OCI-LY7 (cell line): Measurements from ENCODE around the gene TGFBR2. TPM values are rescaled to one million over a fixed set of nuclear protein-coding genes. Genes with fewer than 3 reads are reported as not detected.

Experiments used
- BruUV-seq: library from RNA; stranded (reverse); fragments of 400-500 nt; replicated peaks from 2 replicates; lab custom pipeline; 2021; lab: Mats Ljungman, UMichigan
- CTCF ChIA-PET: fragments of 300-600 bp; sonication (Branson Sonifier 250); formaldehyde crosslinking; loops from one replicate; lab custom pipeline; 2022; ENCODE audit warnings: antibody characterized with exemption; ENCODE audit not compliant: unreplicated experiment; lab: Charles Lee
- POLR2A ChIA-PET: fragments of 300-600 bp; sonication (Branson Sonifier 250); formaldehyde crosslinking; loops from one replicate; lab custom pipeline; 2022; ENCODE audit warnings: antibody characterized with exemption; lab: Charles Lee
- DNase-seq: peaks from one replicate; pipeline ENCODE4 v3.0.0-alpha.2; 2015; ENCODE audit warnings: low spot score
- H2AFZ ChIP-seq: fragments of 200-600 bp; sonication (generic), shearing (Covaris generic); 2 replicates; pipeline ENCODE4 v1.6.1; 2014; ENCODE audit warnings: mild to moderate bottlenecking, antibody characterized with exemption, low read length, moderate library complexity
- H3K27ac ChIP-seq: fragments of 200-600 bp; sonication (generic); 2 replicates; pipeline ENCODE4 v1.5.1; 2014; ENCODE audit warnings: mixed run types, low read depth, mild to moderate bottlenecking, moderate library complexity, low read length, inconsistent platforms; ENCODE audit not compliant: poor library complexity, severe bottlenecking
- H3K36me3 ChIP-seq: fragments of 200-600 bp; sonication (generic); 2 replicates; pipeline ENCODE4 v1.6.1; 2014; ENCODE audit warnings: mild to moderate bottlenecking, antibody characterized with exemption, low read length, moderate library complexity, mixed read lengths; ENCODE audit not compliant: insufficient read depth
- H3K4me1 ChIP-seq: fragments of 200-600 bp; sonication (generic); 2 replicates; pipeline ENCODE4 v1.5.1; 2014; ENCODE audit warnings: mild to moderate bottlenecking, low read length; ENCODE audit not compliant: insufficient read depth, poor library complexity, severe bottlenecking
- H3K4me2 ChIP-seq: fragments of 200-600 bp; sonication (generic); 2 replicates; pipeline ENCODE4 v1.6.1; 2014; ENCODE audit warnings: mild to moderate bottlenecking, low read length
- H3K4me3 ChIP-seq: fragments of 200-600 bp; sonication (generic); 2 replicates; pipeline ENCODE4 v1.5.1; 2014; ENCODE audit warnings: mild to moderate bottlenecking, low read depth, low read length; ENCODE audit not compliant: poor library complexity, severe bottlenecking
- H3K79me2 ChIP-seq: fragments of 200-600 bp; sonication (generic); 2 replicates; pipeline ENCODE4 v1.6.1; 2016; ENCODE audit warnings: low read depth, mild to moderate bottlenecking, low read length, moderate library complexity, mixed read lengths; ENCODE audit not compliant: insufficient read depth
- H3K9me2 ChIP-seq: fragments of 200-600 bp; sonication (generic); 2 replicates; pipeline ENCODE4 v1.6.1; 2016; ENCODE audit warnings: mild to moderate bottlenecking, low read length, mixed read lengths; ENCODE audit not compliant: insufficient read depth
- H3K9me3 ChIP-seq: fragments of 200-600 bp; sonication (generic); 2 replicates; pipeline ENCODE4 v1.6.1; 2014; ENCODE audit warnings: mild to moderate bottlenecking, mixed run types, low read length, mixed read lengths
- H4K20me1 ChIP-seq: fragments of 200-600 bp; sonication (generic); 2 replicates; pipeline ENCODE4 v1.6.1; 2014; ENCODE audit warnings: mild to moderate bottlenecking, antibody characterized with exemption, low read length, moderate library complexity, mixed read lengths; ENCODE audit not compliant: insufficient read depth
- EZH2phosphoT487 ChIP-seq: fragments of 200-600 bp; sonication (generic); IDR thresholded peaks from 2 replicates; pipeline ENCODE4 v1.6.1; 2018; ENCODE audit warnings: low read depth, borderline replicate concordance, mild to moderate bottlenecking, mixed run types, antibody characterized with exemption, low read length, moderate library complexity, mixed read lengths
- intact Hi-C: fragments of 100-400 bp; cut with micrococcal nuclease; formaldehyde crosslinking; loops from one replicate; pipeline ENCODE4 v1.10.0; 2022; ENCODE audit not compliant: unreplicated experiment
- total RNA-seq, 2 experiments: library from RNA; depleted of rRNA in 1 of 2; stranded (reverse); fragments of >200 nt in 1 of 2; shearing (Covaris generic) in 1 of 2; gene quantifications; 2 replicates each; pipeline ENCODE4 v1.2.3, GENCODE V29; 2014 to 2022
- TF ChIP-seq, protein P1 (sequence below): fragments of 200-600 bp; sonication (generic); conservative IDR thresholded peaks from 2 replicates; pipeline ENCODE4 v1.5.1; 2014; ENCODE audit warnings: mild to moderate bottlenecking, antibody characterized with exemption, low read length, moderate library complexity, mixed read lengths

Gene TGFBR2
- total RNA-seq, 2 experiments from 2014 or later = 25.2 to 28.1 TPM

DNA sequence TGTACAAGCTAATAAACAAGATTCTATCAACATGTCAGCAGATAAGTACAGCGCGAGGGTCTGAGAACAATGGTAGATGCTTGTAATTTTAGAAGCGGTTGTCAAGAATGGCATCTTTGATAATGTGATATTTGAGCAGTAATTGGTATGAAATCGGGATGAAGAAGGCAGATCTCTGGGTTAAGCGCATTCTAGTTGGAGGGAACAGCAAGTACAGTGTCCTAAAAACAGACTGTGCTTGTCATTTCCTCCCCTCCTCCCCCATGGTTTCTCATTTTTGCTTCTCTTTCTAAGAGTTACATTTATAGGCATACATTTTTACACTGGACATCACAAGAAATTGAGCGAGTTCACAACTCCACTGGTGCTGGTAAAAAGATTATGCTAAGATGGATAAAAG lies 23.3 kb downstream of the TGFBR2 start:
- Histone ChIP-seq H3K27ac (peak overlapping the region; percentile 81), H3K4me3 (peak overlapping the region; percentile 15), H2AFZ (no peak overlapping the region), H3K9me3 (no peaks in the 10 kb centered on the region), H3K4me2 (peak overlapping the region; percentile 68), H4K20me1 (no peaks in the 10 kb centered on the region), H3K79me2 (peaks cover 97% of the 10 kb centered on the region), H3K4me1 (peaks cover 99% of the 10 kb centered on the region), H3K36me3 (peaks cover 34% of the 10 kb centered on the region), H3K9me2 (no peaks in the 10 kb centered on the region)
- ChIA-PET POLR2A (interaction anchor here (0.6 to 2.0 kb wide), 9 partner anchors 9 to 1587 kb away, joined by 3 to 29 read pairs (median 7); partner anchors contain the start of gene TGFBR2), CTCF (interaction anchor here (1.5 kb wide), 1 partner anchor 10 kb away, joined by 3 read pairs; no protein-coding TSS in a partner anchor)
- intact Hi-C loops = loop anchor here (2.0 kb wide), 1 partner anchor 23 kb away; the partner anchor contains the start of gene TGFBR2
- BruUV-seq = no TSS peak
- TF ChIP-seq EZH2phosphoT487 = no peak
- TF ChIP-seq, protein P1, sequence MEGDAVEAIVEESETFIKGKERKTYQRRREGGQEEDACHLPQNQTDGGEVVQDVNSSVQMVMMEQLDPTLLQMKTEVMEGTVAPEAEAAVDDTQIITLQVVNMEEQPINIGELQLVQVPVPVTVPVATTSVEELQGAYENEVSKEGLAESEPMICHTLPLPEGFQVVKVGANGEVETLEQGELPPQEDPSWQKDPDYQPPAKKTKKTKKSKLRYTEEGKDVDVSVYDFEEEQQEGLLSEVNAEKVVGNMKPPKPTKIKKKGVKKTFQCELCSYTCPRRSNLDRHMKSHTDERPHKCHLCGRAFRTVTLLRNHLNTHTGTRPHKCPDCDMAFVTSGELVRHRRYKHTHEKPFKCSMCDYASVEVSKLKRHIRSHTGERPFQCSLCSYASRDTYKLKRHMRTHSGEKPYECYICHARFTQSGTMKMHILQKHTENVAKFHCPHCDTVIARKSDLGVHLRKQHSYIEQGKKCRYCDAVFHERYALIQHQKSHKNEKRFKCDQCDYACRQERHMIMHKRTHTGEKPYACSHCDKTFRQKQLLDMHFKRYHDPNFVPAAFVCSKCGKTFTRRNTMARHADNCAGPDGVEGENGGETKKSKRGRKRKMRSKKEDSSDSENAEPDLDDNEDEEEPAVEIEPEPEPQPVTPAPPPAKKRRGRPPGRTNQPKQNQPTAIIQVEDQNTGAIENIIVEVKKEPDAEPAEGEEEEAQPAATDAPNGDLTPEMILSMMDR = no peak
- DNase-seq = no peak

DNA sequence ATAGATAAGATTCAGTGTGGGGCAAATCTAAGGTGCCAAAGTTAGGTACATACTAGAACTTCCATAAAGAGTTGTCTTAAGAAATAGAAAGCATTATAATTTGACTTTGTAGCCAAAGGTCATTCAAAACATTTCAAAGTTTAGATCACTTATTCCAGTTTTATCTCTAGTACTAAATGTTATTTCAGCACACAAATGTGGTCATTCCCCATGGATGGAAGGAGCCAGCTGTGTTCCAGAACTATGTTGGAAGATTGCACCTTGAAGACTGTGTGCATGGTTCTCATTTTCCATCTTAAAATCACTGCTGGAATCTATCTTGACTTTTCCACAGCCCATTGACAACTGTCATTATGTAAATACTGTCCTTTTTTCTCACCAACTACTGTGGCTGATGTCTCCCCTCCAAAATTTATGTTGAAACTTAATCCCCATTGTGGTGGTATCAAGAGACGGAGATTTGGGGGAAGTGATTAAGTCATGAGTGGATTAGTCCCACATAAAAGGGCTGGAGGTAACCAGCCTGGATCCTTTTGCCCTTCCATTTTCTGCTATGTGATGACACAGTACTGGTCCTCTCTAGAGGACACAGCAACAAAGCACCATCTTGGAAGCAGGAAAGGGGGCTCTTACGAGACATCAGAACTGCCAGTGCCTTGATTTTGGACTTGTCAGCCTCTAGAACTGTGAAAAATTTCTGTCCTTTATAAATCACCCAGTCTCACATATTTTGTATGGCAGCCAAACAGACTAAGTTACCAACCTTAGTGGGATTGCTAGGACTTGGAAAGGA lies 24.0 kb downstream of the TGFBR2 start:
- Histone ChIP-seq H3K79me2 (peaks cover 97% of the 10 kb centered on the region), H3K27ac (peak overlapping the region; percentile 81), H3K4me2 (peak overlapping the region; percentile 68), H3K4me1 (peaks cover 99% of the 10 kb centered on the region), H2AFZ (no peak overlapping the region), H4K20me1 (no peaks in the 10 kb centered on the region), H3K36me3 (peaks cover 32% of the 10 kb centered on the region), H3K9me3 (no peaks in the 10 kb centered on the region), H3K9me2 (no peaks in the 10 kb centered on the region), H3K4me3 (peak overlapping the region; percentile 15)
- CTCF ChIA-PET = no interaction called here
- POLR2A ChIA-PET = interaction anchor here (0.6 to 5.7 kb wide), 6 partner anchors 10 to 1269 kb away, joined by 4 to 35 read pairs (median 9); no protein-coding TSS in a partner anchor
- BruUV-seq = no TSS peak
- intact Hi-C loops = no loop called here
- no peak for TF ChIP-seq EZH2phosphoT487
- TF ChIP-seq, protein P1 = no peak
- no peak for DNase-seq
